ENCODE results near the gene EFR3B. TPM values are rescaled to one million over a fixed set of nuclear protein-coding genes. Genes with fewer than 3 reads are reported as not detected.
"Not testable (repeated sequence)": the region's sequence is repeated elsewhere in the genome, so short reads cannot be mapped to it uniquely, and the experiment has no call there.

EFR3B gene
- total RNA-seq, 1 donor from 2014 or later: 0.30 TPM

DNA sequence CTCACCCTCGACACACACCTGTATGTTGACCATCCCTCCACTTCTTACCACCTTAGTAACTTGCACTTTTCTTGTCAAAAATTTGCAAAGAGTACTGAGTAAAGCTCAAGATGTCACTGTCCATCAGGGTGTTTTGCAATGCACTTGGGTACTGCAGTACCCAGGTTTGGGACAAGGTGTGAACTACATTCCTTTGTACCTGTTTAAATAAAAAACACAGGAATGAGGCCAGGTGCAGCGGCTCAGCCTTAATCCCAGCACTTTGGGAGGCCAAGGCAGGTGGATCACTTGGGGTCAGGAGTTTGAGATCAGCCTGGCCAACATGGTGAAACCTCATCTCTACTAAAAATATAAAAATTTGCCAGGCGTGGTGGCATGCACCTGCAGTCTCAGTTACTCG is 98.7 kb downstream of the EFR3B start:
- ATAC-seq; DNase-seq (ENCODE audit: low spot score): not testable (repeated sequence)

- ATAC-seq (no peak), DNase-seq (ENCODE audit: low spot score) (no peak)
These were observed 99.2 kb downstream of the EFR3B start for GRCh38 chr2:25141120-25141519.

- ATAC-seq: no peak
- no peak for DNase-seq (ENCODE audit: low spot score)
These were observed 103.9 kb downstream of the EFR3B start for GRCh38 chr2:25145803-25146202.

DNA sequence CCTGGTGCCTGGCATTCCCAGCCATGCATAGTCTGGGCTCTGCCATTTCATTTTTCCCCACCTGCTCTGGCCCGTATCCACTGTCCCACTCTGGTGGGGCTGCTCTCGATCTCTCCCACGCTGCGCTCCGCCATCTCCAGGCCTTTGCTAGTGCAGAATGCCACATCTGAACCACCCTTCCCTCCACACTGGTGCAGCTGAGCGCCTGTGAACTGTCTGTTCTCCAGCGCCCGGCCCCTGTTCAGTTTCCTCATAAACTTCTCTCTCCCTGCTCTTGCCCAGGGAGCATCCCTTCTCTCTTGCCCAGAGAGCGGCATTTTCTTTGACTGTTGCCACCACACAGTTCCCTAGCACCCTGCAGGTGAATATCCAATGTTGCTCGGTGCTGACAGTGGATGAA is 105.0 kb downstream of the EFR3B start:
- no peak for ATAC-seq
- DNase-seq (ENCODE audit: low spot score): no peak

DNA sequence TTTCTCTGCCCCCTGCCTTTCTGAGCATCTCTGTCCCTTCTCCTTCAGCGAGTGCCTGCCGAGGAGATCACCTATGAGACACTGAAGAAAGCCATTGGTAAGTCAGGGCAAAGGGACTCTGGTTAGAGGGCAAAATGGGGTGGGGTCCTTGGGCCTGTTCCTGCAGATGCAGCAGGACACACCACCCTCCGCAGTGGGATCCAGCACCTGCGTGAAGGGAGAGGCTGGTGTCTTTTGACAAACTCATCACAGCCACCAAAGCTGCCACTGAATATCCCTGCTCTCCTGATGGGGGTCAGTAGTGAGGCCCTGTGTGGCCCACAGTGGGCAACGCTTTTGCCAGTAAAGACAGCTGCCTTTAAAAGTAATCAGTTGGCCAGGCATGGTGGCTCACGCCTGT is 107.8 kb downstream of the EFR3B start:
- ATAC-seq: no peak
- no peak for DNase-seq (ENCODE audit: low spot score)

DNA sequence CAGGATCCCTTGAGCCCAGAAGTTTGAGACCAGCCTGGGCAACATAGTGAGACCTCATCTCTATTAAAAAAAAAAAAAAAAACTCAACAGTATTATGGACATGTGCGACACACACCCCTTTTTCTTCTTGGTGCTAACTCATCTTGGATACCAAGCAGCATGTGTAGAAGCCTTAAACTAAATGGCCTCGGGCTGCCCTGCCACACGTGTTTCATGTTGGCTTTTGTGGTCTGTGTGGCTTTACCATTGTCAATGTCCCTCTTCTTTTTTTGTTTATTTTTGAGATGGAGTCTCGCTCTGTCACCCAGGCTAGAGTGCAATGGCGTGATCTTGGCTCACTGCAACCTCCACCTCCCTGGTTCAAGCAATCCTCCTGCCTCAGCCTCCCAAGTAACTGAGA is 109.1 kb downstream of the EFR3B start:
- ATAC-seq; DNase-seq (ENCODE audit: low spot score): not testable (repeated sequence)

DNA sequence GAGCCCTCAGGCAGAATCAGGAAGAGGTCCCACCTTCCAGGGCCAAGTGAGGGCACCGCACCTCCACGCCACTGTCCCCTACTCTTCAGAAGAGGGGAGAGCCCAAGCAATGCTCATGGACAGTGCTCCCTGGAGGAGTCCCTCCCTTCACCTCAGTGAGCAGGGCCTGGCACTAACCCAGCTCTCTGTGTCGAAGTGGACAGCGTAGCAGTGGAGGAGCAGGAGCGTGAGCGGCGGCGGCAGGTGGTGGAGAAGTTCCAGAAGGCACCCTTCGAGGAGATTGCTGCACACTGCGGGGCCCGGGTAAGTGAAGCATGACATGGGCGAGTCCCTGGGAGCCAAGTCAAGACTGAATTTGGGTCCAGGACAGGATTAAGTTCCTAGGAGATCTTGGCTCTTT is 109.8 kb downstream of the EFR3B start:
- DNase-seq (ENCODE audit: low spot score): no peak
- ATAC-seq: no peak

DNA sequence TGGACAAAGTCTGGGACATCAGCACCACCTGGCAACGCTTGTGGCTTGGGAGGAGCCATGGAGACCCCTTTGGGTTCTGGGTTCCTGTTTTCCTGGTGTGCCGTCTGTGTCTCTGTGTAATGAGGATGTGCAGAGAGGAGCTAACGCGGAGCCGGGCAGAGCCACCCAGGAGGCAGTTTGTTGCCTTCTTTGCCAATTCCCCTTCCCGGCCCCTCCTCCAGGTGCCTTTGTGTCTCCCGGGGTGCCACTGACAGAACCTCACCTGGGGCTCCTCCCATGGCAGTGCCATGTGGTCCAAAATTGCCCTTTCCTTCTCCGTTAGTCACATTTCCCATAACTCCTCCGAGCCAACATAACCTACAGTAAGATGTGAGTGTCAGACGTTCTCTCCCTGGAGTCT is 113.5 kb downstream of the EFR3B start:
- no peak for ATAC-seq
- DNase-seq (ENCODE audit: low spot score): no peak

DNA sequence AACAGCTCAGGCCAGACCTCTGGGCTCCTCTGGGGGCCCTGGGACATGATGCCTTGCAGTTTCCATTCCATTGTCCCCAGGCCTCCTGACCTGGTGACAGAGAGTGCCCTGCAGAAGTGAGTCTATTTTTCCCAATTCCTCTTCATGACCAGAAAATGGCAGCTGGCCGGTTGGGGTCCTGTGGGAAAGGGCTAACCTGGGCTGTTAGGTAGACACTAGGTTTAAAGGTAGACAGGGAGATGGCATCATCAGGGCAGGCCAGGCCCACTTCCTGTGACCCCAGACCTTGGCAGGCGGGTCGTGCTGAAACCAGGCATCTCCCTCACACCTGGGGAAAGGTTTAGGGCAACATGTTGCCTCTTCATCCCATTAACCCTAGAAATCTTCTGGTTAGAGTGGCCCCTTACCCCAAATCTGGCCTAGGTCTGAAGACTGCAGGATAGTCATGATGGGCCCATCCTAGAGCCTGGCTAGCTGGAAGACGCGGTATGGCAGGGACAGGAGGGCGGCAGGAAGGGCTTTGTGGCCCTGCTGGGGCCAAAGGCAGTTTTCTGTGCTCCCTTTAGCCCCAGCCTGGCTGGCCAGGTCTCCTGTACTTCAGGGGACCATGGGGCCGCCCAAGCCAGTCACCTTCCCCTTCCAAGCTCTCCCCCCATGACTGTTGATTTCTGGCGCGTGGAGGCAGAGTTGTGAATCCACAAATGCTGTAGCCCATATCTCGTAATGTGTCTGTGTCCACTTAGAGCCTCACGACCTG is 116.4 kb downstream of the EFR3B start:
- DNase-seq (ENCODE audit: low spot score): no peak
- no peak for ATAC-seq

DNA sequence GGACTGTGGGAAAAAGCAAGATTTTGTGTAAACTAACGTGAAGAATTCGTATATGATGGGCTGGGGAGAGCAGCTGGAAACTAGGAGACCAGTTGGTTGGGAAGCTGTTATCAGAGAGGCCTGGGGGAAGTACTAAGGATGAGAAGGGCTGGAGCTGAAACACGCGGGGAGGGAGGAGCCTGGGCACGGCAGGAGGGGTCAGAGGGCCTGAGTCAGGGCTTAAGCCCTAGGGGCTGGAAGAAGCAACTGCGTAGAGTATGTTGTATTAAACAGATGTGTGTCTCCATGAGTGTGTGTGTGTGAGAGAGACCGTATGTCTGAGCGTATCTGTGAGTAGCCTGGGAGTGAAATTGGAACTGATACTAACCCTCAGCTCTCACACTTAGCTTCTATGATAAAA is 118.1 kb downstream of the EFR3B start:
- no peak for ATAC-seq
- DNase-seq (ENCODE audit: low spot score): no peak

DNA sequence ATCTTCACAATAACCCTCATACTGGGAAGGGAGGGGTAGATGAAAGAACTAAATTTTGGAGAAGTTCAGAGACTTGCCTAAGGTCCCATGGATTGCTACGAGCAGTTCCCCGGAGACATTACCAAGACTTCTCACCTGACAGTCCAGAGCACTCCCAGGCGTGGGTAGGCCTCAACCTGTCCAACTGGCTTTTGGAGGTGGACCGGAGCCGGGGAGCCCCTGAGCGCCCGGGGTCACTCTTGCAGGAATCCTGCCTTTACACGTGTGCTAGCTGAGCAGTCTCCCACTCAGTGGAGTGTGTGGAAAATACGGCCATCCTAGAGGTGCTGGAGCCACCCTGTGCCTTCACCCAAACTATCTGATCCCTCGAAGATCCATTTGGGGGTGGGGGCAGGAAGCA is 118.5 kb downstream of the EFR3B start:
- DNase-seq (ENCODE audit: low spot score): no peak
- ATAC-seq: no peak

GRCh38 chr2:25161055-25161781 is 119.3 kb downstream of the EFR3B start:
- ATAC-seq (peak; percentile 45), DNase-seq (ENCODE audit: low spot score) (no peak)

GRCh38 chr2:25162061-25162460 is 120.2 kb downstream of the EFR3B start:
- DNase-seq (ENCODE audit: low spot score); ATAC-seq: not testable (repeated sequence)

DNA sequence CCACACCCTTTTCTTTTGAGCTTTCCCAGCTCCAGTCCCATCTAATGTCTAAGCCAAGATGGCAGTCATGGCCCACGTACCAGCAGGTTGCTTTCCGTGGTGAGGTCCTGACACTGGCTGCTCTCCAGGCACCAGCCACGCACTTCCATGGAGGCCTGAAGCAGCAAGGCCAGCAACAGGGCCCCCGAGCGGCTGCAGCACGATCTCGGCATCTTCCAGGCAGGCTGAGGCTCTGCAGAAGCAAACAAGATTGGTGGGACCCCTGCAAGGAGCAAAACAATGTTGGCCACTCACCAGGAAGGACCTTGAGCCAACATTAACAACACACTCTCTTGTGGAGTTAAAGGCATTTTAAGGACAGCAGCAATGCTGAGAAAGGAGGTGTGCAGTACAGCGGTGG is 122.7 kb downstream of the EFR3B start:
- DNase-seq (ENCODE audit: low spot score) (no peak), ATAC-seq (no peak)

GRCh38 chr2:25165992-25166875 is 124.4 kb downstream of the EFR3B start:
- ATAC-seq (peak; percentile 77), DNase-seq (ENCODE audit: low spot score) (no peak)

DNA sequence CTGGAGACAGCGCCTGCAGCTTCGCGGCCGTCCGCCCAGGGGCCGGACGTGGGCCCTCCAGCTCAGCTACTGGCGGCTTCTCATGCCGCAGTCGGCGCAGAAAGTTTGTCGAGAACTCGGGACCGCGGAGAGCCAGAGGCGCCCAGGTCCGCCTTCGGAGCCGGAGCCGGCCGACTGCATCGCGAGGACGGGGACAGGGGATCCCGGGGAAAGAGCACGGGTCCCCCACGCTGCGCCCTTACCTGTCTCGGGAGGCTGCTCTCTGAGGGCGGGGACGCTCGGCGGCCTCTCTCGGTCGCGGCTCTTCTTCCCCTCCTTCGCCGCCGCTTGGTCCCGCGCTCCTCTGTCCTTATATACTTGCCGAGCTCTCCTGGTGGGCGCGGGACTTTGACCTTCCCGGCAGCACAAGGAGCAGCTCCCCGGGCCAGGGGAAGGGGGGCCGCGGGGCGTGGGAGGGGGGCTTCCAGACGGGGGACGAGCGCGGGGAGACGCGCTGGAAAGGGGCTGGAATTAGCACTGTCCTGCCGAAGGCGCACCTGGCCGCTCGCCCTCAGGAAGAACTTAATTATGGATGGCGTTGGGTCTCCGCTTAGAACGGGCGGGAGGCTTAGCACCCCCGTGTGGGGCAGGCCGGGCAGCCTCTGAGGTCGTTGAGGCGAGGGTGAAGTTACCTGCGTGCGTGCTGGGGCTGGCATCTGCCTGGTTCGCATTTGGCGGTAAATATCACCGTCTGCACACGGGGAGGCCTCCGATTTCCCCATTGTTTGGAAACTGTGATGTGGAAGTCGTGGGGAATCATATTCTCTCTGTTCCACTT is 126.6 kb downstream of the EFR3B start, which contains the start of gene POMC:
Gene POMC, minus strand, starts transcription at position 325 of the 817 bp plus-strand sequence. CDS start 3,808 bp downstream, outside the sequence.
- no peak for DNase-seq (ENCODE audit: low spot score)
- ATAC-seq: peak; percentile 60

GRCh38 chr2:25169073-25169470 is 127.2 kb downstream of the EFR3B start:
- DNase-seq (ENCODE audit: low spot score) (no peak), ATAC-seq (no peak)

DNA sequence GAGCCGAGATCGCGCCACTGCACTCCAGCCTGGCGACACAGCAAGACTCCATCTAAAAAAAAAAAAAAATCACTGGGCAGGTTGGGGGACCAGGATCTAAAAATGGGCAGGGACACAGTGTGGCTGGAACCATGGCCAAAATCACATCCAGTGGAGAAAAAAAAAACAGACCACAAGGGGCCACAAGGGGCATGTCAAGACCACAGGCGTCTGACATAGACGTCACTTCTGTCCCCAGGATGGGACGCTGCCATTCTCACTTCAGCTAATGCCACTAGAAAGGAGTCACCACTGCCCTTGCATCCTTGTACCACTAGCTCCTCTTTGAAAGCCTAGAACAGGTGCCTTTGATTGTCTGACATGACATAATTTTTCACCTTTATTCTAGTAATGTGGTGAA is 129.0 kb downstream of the EFR3B start:
- no peak for DNase-seq (ENCODE audit: low spot score)
- ATAC-seq: no peak

- ATAC-seq (no peak), DNase-seq (ENCODE audit: low spot score) (no peak)
These were observed 131.8 kb downstream of the EFR3B start for GRCh38 chr2:25173719-25174118.

GRCh38 chr2:25174192-25174861 is 132.5 kb downstream of the EFR3B start:
- no peak for DNase-seq (ENCODE audit: low spot score)
- ATAC-seq: no peak
